GM19328 (cell line): ENCODE data around the gene ZBTB7C.

Source experiments
- ATAC-seq: cut with Tn5 transposase; IDR thresholded peaks from one replicate; pipeline ENCODE4 v1.9.1; 2021; ENCODE audit warnings: mild to moderate bottlenecking, moderate library complexity; ENCODE audit not compliant: unreplicated experiment

The ZBTB7C gene

DNA sequence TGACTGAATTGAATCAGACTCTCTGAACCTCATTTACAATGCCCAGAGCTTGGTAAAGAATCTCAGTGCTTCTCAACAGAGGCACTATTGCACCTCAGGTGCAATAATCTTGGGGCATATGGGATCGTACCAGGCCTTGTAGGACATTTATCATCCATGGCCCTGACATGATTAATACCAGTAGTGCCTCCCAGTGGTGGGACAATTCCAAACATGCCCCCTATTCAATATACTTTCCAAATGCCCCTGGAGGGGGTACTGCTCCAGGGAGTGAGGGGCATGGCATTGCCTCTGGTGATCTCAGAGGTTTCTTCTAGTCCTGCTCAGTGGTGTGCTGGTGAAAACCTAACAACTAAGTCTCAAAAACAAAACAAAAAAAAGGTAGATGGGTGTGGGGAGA, 303.9 kb downstream of the ZBTB7C start:
- no peak for ATAC-seq

- no peak for ATAC-seq
These were observed 304.5 kb downstream of the ZBTB7C start for GRCh38 chr18:48104705-48105104.

DNA sequence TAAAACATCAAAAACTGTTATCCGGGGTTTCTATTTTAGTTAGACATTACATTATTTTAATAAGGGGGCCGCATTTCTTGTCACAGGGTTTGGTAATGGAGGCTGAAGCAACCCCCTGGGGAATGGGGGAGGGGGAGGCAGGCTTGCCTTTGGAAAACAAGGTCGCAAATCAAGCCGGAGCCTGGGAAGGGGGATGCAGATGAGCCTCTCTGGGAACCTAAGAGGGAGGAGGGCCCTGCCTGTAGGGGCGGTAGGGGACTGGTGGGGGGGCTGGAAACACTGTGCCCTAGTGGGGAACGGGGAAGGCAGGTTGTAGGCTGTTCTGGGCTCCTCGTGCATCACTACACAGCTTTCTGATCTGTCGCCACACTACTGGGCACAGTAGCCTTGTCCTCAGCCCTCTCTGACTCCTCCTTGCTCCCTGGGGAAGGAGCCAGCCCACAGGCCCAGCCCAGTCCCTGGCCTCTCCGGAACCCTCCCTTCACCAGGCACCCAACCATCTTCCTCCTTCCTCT, 308.5 kb downstream of the ZBTB7C start:
- ATAC-seq, result no peak

GRCh38 chr18:48100165-48100575, 309.0 kb downstream of the ZBTB7C start:
- ATAC-seq, result no peak

- no peak for ATAC-seq
These were observed 309.6 kb downstream of the ZBTB7C start for GRCh38 chr18:48099481-48100164.

GRCh38 chr18:48098538-48098937, 310.6 kb downstream of the ZBTB7C start:
- ATAC-seq, result no peak

- ATAC-seq, result no peak
These were observed 311.2 kb downstream of the ZBTB7C start for GRCh38 chr18:48098007-48098406.

DNA sequence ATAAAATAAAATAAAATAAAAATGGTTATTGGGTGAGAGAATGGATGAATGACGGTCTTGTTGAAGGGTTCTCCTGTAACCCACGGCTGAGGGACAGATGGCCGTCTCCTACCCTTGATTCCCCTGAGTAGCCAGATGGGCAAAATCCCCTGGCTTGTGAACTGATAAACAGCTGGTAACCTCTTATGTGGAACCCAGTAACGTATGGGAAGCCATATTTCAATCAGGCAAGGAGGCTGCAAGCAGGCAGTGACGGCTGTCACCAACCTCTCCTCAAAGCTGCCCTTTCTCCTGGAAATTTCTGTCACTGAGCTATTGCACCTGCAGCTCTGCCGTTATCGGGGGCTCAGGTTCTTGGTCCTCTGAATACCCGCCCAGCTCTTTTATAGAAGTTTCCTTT, 313.5 kb downstream of the ZBTB7C start:
- no peak for ATAC-seq

DNA sequence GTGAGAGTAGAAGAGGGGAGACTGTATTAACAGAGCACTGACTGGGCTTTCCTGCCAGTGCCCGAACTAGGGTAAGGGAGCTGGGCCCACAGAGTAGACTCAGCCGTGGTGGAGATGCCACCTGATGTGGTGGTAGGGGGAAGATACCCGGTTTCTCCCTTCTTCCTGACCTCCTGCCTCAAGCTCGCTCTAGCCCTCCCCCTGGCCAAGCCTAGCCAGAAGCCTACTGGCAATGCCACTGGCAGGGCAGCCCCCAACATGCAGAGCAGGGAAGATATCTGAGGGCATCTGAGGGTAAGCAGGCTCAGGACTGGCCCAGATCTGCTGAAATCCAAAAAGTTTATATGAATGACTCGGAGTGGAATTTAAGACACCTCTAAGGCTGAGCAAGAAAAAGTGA, 316.1 kb downstream of the ZBTB7C start:
- no peak for ATAC-seq

GRCh38 chr18:48091869-48092497, 317.2 kb downstream of the ZBTB7C start:
- ATAC-seq, result no peak

DNA sequence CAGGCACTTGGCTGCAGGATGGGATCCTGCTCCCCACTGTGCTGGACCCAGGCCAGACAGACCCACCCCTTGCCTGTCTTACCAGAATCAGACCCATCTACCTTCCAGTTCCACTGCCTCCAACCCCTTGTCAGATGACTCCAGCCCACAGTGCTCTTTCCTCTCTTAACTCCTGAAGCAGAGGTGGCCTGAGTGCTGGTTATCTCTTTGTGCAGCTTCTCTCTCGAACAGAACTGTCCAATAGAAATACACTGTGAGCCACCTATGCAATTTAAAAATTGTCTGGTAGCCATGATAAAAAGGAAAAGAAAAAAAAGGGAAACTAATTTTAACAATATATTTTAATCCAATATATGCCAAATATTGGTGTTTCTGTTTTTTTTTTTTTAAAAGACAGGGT, 318.5 kb downstream of the ZBTB7C start:
- ATAC-seq, result no peak

GRCh38 chr18:48090021-48090420, 319.2 kb downstream of the ZBTB7C start:
- no peak for ATAC-seq

DNA sequence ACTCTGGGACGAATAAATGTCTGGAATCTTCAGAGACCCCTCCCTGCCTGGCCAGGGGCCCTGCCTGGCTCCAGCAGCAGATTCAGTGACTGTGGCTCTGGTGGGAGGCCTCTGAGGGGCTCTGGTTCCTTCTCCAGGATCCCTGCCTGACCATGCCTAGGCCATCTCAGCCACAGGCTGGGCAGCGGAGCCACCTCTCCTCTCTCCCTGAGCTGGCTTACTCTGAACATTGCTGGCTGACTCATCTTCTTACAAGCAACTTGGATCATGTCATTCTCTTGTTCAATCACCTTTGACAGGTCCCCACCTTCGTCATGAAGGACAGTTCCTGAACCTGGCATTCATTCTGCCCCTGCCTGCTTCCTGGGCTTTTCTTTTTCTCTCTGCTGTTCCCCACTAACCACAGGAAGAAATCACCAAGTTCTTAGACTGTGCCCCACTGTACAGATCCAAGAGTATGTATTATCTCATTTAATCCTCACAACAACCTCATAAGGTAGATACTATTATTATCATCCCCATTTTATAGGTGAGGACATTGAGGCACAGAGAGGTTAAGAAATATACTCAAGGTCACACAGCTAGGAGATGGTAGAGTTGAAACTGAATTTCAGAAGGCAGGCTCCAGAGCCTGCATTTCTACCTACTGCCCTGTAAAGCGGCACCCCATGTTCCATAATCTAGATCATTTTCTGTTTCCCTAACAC, 323.2 kb downstream of the ZBTB7C start:
- ATAC-seq, result no peak

DNA sequence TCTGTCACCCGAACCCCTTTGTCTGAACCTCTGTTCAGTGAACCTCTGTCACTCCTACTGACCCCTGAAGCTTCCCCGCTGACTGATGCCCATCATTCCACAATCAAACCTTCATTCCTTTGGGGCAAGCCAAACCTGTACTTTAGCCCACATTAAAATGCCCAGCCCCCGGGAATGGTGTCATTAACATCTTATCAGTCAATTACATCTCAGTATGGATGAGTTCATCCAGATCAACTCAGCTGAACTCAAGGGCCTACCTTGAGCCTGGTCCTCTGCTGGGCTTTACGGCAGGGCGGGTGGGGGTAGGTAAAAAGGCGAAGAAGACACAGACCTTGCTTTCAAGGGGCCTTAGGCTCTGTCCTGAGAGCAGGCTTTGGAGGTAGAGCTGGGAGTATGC, 324.3 kb downstream of the ZBTB7C start:
- no peak for ATAC-seq

GRCh38 chr18:48084041-48084757, 325.0 kb downstream of the ZBTB7C start:
- no peak for ATAC-seq

DNA sequence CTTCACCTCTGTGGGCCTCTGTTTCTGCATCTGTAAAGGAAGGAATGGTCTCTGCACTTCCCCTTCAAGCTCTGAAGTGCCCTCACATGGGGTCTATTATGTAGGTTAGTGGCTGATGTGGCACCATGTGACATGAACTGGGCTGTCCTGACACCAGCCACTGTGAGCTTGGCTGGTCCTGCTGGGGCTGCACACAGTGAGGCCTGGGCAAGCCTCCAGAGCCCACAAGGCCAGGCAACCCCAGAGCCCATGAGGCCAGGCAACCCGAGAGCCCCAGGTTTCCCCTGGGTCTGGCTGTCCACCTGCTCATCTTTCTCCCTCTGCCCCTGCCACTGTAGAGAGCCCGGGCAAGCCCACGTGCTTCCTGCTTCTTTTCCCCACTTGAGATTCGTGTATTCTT, 328.6 kb downstream of the ZBTB7C start:
- ATAC-seq, result no peak

GRCh38 chr18:48079885-48080284, 329.3 kb downstream of the ZBTB7C start:
- no peak for ATAC-seq

DNA sequence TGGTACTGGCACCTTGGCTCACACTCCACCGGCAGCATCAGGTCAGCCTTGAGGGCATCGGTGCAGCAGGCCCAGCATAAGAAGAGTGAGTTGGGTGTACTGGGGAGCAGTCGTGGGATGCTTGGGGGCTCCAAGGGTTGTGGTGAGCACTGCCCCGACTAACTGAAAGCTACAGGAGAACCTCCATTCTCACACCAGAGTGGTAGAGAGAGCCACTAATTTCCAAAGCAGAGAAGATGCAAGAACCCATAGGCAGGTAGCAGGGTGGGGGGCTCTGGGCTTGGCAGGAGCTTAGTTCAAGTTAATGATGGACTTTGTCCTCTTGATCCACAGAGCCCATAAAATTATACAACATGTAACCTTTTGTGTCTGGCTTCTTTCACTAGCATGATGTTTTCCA, 330.7 kb downstream of the ZBTB7C start:
- no peak for ATAC-seq

GRCh38 chr18:48077291-48077690, 331.9 kb downstream of the ZBTB7C start:
- no peak for ATAC-seq

GRCh38 chr18:48076461-48076860, 332.7 kb downstream of the ZBTB7C start:
- ATAC-seq, result no peak

- no peak for ATAC-seq
These were observed 333.5 kb downstream of the ZBTB7C start for GRCh38 chr18:48075707-48076093.
